HG03280 (cell line): ENCODE results near the gene TASP1.
"Not testable (repeated sequence)": the region's sequence is repeated elsewhere in the genome, so short reads cannot be mapped to it uniquely, and the experiment has no call there.

ENCODE experiments used
- ATAC-seq: cut with Tn5 transposase; IDR thresholded peaks from one replicate; pipeline ENCODE4 v1.9.1; 2021; ENCODE audit warnings: mild to moderate bottlenecking, moderate library complexity; ENCODE audit not compliant: unreplicated experiment

Gene TASP1

GRCh38 chr20:13507646-13508045 is 131.1 kb downstream of the TASP1 start:
- no peak for ATAC-seq

DNA sequence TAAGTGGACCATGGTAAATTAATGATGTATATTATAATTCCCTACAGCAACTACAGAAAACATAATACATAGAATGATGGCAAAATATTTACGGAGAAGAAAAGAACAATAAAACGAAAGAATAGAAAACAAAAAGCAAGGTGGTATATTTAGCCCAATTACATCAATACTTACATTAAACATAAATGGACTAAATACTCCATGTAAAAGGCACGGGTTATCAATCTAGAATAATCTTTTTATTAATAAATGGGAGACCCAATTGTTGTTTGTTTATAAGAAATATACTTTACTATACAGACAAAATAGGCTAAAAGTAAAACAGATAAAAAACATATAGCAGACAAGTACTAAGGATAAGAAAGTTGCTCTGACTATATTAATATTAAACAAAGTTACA is 137.2 kb downstream of the TASP1 start:
- no peak for ATAC-seq

GRCh38 chr20:13494019-13494418 is 144.7 kb downstream of the TASP1 start:
- no peak for ATAC-seq

DNA sequence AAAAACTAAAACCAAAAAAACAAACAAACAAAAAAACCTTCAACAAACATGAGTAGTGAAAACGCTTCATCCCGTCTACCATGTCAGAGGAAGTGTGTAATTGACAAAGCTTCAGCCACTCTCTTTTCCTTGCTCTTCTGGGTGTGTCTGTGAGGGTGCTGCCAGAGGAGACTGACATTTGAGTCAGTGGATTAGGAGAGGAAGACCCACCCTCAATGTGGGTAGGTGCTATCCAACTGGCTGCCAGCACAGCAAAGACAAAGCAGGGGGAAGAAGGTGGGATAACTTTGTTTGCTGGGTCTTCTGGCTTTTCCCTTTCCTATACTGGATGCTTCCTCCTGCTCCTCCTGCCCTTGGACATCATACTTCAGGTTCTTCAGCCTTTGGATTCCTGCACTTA is 145.6 kb downstream of the TASP1 start:
- no peak for ATAC-seq

DNA sequence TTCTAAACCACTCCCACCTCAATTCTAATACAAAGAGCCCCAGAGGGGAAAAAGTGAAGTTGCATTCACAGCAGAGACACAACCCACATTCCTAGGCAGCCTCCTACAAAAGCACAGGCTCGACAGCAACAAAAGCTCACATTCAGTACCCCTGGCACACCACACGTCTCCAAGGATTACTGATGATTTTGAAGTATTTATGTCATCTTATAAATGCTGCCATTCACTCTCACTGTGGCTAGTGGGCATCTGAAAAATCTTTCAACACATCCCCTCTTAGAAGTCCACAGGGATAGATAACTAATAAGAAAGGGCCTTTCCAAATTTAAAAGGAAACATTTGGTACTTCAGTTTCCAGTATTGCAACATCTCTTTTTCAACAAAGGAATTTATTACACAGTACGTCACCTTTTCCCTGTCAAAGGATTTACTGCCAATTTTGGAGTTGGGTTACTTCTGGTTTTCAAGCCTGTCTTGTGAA is 146.7 kb downstream of the TASP1 start:
- no peak for ATAC-seq

DNA sequence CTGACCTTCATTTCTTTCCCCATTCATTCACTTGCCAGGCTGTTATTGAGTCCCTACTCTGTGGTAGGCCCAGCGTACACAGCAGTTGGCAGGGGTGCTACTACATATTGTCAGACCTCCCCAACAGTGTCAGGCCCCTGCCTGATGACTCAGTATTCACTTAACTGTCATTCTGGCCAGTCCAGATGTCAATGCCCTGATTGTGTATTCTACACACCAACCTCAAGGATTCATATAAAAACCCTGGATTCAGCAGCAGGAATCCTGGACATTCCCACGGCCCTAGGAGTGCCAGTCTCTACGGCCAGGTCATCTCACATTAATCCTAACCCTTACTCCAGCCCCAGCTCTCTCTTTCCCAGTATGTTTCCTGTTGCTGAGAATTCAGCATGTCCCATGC is 151.5 kb downstream of the TASP1 start:
- ATAC-seq = no peak

DNA sequence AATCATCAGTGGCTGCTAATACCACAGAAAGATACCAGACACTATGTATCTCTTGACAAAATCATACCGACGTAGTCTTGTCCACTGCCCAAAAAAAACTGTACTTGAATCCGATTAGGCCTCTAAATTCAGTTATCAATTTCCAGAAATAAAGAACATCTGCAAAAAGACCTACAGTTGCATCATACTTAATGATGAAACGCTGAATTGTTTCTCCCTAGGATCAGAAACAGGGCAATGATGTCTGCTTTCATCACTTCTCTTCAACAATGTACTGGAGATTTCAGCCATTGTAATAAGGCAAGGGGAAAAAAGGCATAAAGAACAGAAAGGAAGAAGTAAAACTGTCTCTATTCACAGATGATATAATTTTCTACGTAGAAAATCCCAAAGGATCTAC is 152.0 kb downstream of the TASP1 start:
- no peak for ATAC-seq

GRCh38 chr20:13485576-13485975 is 153.2 kb downstream of the TASP1 start:
- ATAC-seq = no peak

- not testable (repeated sequence) for ATAC-seq
Measured at GRCh38 chr20:13485019-13485418, 153.7 kb downstream of the TASP1 start.

DNA sequence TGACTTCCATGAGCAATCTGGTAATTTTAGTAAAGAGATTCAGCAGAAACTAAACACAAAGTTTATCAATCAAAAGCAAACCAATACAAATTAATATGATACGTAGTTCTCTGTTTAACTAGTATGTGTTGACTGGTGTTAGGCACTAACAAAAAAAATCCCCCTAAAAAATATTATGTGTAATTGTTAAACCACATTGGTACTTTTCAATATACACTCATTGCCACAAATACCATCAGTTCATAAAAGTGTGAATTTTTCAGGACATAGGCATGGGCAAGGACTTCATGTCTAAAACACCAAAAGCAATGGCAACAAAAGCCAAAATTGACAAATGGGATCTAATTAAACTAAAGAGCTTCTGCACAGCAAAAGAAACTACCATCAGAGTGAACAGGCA is 155.3 kb downstream of the TASP1 start:
- not testable (repeated sequence) for ATAC-seq

DNA sequence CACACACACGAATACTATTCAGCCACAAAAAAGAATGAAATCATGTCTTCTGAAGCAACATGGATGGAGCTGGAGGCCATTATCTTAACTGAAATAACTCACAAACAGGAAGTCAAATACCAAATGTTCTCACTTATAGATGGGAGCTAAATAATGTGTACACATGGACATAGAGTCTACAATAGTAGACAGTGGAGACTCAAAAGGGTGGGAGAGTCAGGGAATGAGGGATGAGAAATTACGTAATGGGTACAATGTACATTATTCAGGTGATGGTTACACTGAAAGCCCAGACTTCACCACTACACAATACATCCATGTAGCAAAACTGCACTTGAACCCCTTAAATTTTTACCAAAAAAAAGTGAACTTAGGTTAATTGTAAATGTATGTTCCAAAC is 160.4 kb downstream of the TASP1 start:
- ATAC-seq = no peak

DNA sequence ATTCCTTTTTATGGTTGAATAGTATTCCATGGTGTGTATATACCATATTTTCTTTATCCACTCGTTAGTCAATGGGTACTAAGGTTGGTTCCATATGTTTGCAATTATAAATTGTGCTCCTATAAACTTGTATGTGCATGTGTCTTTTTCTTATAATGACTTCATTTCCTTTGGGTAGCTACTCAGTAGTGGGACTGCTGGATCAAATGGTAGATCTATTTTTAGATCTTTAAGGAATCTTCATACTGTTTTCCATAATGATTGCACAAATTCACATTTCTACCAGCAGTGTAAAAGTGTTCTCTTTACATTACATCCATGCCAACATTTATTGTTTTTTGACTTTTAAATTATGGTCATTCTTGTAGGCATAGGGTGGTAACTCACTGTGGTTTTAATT is 164.3 kb downstream of the TASP1 start:
- ATAC-seq = no peak

DNA sequence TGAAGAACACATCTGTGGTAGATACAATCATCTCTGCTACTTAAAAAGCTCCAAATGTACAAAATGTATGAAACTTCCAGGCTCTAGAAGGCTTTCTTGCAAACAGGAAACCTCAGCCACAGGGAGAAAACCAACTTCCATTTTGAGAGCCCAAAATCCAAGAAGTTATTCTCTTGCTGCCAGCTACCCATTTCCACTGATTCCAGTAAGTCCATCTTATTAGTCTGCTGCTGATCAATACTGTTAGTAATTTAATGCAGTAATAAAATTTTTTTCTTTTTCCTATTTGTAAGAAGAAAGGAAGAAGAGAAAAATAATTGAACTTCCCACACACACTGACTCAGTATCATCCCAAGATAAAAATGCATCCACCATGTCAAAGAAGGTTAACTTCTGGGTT is 169.5 kb downstream of the TASP1 start:
- no peak for ATAC-seq

DNA sequence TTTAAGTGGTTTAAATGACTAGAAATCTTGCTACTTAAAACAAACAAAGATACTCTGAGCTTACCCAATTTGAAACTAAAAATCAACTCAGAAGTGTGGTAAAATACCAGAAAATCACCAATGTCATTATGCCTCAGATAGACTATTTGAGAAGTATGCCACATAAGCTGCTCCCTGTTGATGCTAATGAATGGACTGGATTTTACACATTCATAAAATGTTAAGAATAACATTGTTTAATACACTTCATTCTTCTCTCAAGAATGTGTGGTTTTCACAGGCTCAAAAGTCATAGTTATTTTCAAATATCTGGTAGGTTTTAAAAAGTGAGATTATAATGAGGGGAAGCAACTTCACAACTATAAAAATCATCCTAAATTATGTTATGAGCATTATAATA is 170.6 kb downstream of the TASP1 start:
- no peak for ATAC-seq

- no peak for ATAC-seq
Measured at GRCh38 chr20:13464702-13465101, 174.0 kb downstream of the TASP1 start.

DNA sequence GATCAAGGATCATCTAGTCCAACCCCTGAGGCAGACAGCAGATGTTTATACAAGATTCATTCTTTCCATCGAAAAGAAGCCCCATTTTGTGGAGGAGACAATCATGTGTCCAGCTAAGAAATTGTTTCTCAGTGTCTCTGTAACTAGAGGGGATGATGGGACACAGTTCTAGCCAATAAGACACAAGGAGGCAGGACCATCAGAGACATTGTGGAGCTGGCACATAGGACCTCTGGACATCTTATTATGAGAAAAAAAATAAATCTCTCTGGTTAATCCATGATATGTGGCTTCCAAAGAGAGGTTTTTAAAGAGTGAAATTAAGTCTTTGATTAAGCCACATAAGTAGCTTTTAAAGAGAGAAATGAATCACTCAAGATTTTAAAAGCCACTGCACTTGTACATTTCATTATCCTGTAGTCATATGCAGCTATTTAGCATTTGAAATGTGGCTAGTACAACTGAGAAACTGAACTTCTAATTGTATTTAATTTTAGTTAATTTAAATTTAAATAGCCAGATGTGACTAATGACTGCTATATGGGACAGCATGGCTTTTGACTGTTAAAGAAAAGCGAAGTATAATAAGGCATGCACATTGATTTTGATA is 176.8 kb downstream of the TASP1 start:
- ATAC-seq = no peak

DNA sequence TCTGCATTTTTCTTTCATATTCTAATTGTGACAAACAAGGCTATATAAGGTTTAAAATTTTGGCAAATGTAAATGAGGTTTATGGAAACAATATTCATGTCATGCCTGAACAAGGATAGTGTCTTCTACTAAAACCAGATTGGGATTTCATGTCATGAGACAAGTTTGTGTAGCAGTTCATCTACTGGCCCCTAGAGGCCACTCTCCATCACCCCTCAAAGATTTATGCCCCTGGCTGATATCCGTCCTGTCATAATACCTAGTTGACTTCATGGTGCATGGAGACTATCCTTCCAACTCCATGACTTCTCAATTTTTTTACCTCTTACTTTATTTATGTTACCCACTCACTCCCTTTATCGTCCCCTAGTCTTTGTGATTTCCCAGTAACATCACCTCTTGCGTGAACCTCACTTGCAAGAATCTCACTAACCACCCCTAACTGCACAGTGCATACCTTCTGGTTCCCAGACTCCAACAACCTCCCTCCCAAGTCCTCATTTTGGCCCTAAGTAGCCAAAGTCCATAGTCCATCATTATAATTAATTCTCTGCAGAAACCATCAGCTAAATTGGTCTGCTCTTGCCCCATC is 179.8 kb downstream of the TASP1 start:
- peak; percentile 89 for ATAC-seq

DNA sequence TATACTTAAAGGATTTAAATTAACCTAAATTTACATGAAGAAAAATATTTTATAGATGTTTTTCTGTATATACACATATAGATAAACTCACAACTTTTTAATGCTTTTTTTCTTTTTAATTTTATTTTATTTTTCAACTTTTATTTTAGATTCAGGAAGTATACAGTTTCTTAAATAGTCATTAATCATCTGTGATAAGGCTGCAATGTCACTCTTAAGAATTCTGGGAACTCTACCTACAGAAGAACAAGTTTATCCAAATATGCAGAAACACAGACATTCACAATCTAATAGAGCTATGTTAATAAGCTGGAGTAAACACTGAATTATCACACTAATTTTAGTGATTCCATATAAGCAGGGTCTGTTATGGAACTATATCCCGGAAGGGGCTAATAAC is 181.2 kb downstream of the TASP1 start:
- no peak for ATAC-seq

GRCh38 chr20:13455713-13456112 is 183.0 kb downstream of the TASP1 start:
- ATAC-seq = no peak

- no peak for ATAC-seq
Measured at GRCh38 chr20:13453367-13453766, 185.4 kb downstream of the TASP1 start.

DNA sequence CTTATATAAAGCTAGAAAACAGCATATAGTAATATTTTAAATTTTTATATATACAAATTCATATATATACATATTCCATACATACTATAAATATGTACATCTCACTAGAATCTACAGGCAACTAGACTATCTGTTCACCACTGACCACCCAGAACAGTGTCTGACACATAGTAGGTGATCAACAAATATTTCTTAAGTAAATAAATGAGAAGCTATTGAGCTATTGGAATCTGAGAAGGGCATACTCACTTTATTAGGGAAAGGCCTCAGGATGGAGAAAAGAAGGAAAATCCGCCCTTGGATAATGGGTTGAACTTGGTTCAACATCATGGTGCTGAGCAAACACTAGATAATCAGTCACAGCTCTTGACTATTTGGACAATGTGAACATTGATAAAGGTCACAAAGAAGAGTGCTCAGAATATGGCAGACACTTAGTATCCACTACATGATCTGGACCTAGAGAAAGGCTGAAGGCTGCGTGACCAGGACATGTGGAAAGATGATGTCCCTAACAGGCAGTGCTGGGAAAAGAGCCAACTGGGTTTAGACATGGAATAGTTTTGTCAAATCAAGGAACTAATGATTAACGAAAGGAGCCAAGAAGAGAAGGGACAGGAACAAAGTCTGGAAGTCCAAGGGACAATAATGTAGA is 186.1 kb downstream of the TASP1 start:
- ATAC-seq = no peak

DNA sequence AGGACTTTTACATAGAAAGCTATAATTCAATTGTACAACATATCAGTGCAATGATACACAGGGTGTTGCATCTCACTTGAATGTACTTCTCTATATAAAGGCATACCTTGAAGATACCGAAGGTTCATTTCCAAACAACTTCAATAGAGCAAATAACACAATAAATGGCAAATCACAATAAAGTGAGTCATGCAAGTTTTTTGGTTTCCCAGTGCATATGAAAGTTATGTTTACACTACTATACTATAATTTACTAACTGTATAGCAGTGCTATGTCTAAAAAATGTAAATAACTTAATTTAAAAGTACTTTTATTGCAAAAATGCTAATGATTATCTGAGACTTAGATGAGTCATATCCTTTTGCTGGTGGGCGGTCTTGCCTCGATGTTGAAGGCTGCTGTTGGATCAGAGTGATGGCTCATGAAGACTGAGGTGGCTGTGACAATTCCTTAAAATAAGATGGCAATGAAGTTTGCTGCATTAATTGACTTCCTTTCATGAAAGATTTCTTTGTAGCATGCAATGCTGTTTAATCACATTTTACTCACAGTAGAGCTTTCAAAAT is 188.8 kb downstream of the TASP1 start:
- no peak for ATAC-seq
